HG03460 (cell line): ENCODE measurements around the gene MALRD1.

Source experiments
- ATAC-seq: cut with Tn5 transposase; IDR thresholded peaks from one replicate; pipeline ENCODE4 v1.9.1; 2021; ENCODE audit not compliant: unreplicated experiment

The MALRD1 gene

GRCh38 chr10:19107406-19107805 lies 58.8 kb downstream of the MALRD1 start:
- no peak for ATAC-seq

GRCh38 chr10:19111501-19112267 lies 63.1 kb downstream of the MALRD1 start:
- no peak for ATAC-seq

GRCh38 chr10:19117438-19117837 lies 68.8 kb downstream of the MALRD1 start:
- no peak for ATAC-seq

GRCh38 chr10:19119191-19119590 lies 70.6 kb downstream of the MALRD1 start:
- no peak for ATAC-seq

GRCh38 chr10:19120381-19120908 lies 71.8 kb downstream of the MALRD1 start:
- no peak for ATAC-seq

- ATAC-seq = no peak
Measured at GRCh38 chr10:19133992-19134391, 85.4 kb downstream of the MALRD1 start.

- ATAC-seq = no peak
Measured at GRCh38 chr10:19142967-19143366, 94.4 kb downstream of the MALRD1 start.

- ATAC-seq = no peak
Measured at GRCh38 chr10:19144206-19144605, 95.6 kb downstream of the MALRD1 start.

GRCh38 chr10:19154375-19154774 lies 105.8 kb downstream of the MALRD1 start:
- no peak for ATAC-seq

- no peak for ATAC-seq
Measured at GRCh38 chr10:19158358-19158757, 109.8 kb downstream of the MALRD1 start.

- ATAC-seq = no peak
Measured at GRCh38 chr10:19158870-19159269, 110.3 kb downstream of the MALRD1 start.

GRCh38 chr10:19164461-19164860 lies 115.9 kb downstream of the MALRD1 start:
- no peak for ATAC-seq

GRCh38 chr10:19168584-19168983 lies 120.0 kb downstream of the MALRD1 start:
- ATAC-seq = no peak

GRCh38 chr10:19169041-19169440 lies 120.4 kb downstream of the MALRD1 start:
- ATAC-seq = no peak

GRCh38 chr10:19169684-19170083 lies 121.1 kb downstream of the MALRD1 start:
- no peak for ATAC-seq

GRCh38 chr10:19178675-19179074 lies 130.1 kb downstream of the MALRD1 start:
- no peak for ATAC-seq

- ATAC-seq = no peak
Measured at GRCh38 chr10:19184891-19185290, 136.3 kb downstream of the MALRD1 start.

- no peak for ATAC-seq
Measured at GRCh38 chr10:19194866-19195265, 146.3 kb downstream of the MALRD1 start.

GRCh38 chr10:19195698-19196097 lies 147.1 kb downstream of the MALRD1 start:
- no peak for ATAC-seq

- ATAC-seq = no peak
Measured at GRCh38 chr10:19200211-19200610, 151.6 kb downstream of the MALRD1 start.

GRCh38 chr10:19204246-19204917 lies 155.8 kb downstream of the MALRD1 start:
- ATAC-seq = no peak

- ATAC-seq = no peak
Measured at GRCh38 chr10:19209319-19209718, 160.7 kb downstream of the MALRD1 start.
